GM12864 (cell line): ENCODE measurements around the gene MYH10.

Experiments used
- DNase-seq: peaks from one replicate; pipeline ENCODE4 v3.0.0-alpha.2; 2011; ENCODE audit warnings: low read depth
- H3K4me3 ChIP-seq: 2 replicates; pipeline ENCODE4 v1.5.1; 2011; ENCODE audit warnings: mild to moderate bottlenecking, low read depth, low read length, control low read depth
- CTCF ChIP-seq: IDR thresholded peaks from 2 replicates; pipeline ENCODE4 v1.5.1; 2011; ENCODE audit warnings: low read depth, mild to moderate bottlenecking, moderate library complexity, low read length, control low read depth, inconsistent platforms; ENCODE audit errors: missing control alignments

The MYH10 gene

GRCh38 chr17:8520981-8521380, 109.5 kb downstream of the MYH10 start:
- DNase-seq, result no peak
- H3K4me3 ChIP-seq, result no peak overlapping the region
- TF ChIP-seq CTCF, result no peak

- H3K4me3 ChIP-seq, result no peak overlapping the region
- DNase-seq, result no peak
- no peak for TF ChIP-seq CTCF
These were observed 111.7 kb downstream of the MYH10 start for GRCh38 chr17:8518850-8519249.

- TF ChIP-seq CTCF, result no peak
- H3K4me3 ChIP-seq, result no peak overlapping the region
- no peak for DNase-seq
These were observed 112.2 kb downstream of the MYH10 start for GRCh38 chr17:8518326-8518725.

- no peak for TF ChIP-seq CTCF
- no peak for DNase-seq
These were observed 115.7 kb downstream of the MYH10 start for GRCh38 chr17:8514801-8515200.

GRCh38 chr17:8506145-8506544, 124.4 kb downstream of the MYH10 start:
- H3K4me3 ChIP-seq, result no peak overlapping the region
- TF ChIP-seq CTCF, result no peak
- no peak for DNase-seq

More at GRCh38 chr17:8514801-8515200, 115.7 kb downstream of the MYH10 start:
- H3K4me3 ChIP-seq, result no peak overlapping the region

GRCh38 chr17:8504460-8505207, 125.9 kb downstream of the MYH10 start:
- no peak for TF ChIP-seq CTCF
- DNase-seq, result no peak
- no peak overlapping the region for H3K4me3 ChIP-seq

- no peak overlapping the region for H3K4me3 ChIP-seq
- no peak for DNase-seq
- no peak for TF ChIP-seq CTCF
These were observed 126.7 kb downstream of the MYH10 start for GRCh38 chr17:8503807-8504206.
